Activated CD8-positive, alpha-beta memory T cell treated with anti-CD3 and anti-CD28 coated beads, Interleukin-2, amount 50 U/mL, for 4 hours (primary cell): ENCODE data around the gene ZIC2.

Source experiments
- DNase-seq: peaks from one replicate; pipeline ENCODE4 v3.0.0-alpha.2; 2020

The ZIC2 gene

DNA sequence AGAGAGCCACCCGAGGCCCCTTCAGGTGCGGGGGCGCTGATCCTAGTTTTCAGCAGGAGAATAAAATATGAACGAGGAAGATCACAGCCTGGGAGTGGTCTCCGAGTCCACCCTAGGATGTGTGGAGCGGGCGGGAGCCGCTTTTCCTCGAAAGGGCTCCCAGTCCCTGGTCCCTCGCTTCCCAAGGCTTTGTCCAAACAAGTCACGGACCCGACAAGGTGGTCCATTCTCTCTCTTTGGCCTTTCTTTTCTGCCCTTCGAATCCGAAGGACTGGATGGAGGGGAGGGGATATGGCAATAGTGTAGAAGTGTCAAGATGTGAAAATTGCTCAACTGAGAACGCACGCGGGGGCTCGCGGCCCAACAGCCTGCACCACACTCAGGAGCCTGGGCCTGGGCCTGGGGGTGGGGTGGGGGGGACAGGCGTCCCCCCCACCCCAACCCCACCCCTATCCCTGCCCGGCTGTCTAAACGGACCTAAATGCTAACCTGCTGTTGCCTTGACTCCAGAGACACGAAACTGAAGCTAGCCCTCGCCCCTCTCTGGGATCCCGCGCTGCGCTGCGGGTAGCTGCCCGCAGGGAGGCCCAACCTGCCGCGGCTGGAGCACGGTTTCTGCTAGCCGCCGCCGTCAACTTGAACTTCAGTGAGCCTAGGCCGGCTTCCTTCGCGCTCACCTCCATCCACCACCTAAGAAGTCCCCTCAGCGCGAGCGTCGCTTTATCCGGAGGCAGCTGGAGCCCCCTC lies 7.1 kb downstream of the ZIC2 start:
- no peak for DNase-seq

DNA sequence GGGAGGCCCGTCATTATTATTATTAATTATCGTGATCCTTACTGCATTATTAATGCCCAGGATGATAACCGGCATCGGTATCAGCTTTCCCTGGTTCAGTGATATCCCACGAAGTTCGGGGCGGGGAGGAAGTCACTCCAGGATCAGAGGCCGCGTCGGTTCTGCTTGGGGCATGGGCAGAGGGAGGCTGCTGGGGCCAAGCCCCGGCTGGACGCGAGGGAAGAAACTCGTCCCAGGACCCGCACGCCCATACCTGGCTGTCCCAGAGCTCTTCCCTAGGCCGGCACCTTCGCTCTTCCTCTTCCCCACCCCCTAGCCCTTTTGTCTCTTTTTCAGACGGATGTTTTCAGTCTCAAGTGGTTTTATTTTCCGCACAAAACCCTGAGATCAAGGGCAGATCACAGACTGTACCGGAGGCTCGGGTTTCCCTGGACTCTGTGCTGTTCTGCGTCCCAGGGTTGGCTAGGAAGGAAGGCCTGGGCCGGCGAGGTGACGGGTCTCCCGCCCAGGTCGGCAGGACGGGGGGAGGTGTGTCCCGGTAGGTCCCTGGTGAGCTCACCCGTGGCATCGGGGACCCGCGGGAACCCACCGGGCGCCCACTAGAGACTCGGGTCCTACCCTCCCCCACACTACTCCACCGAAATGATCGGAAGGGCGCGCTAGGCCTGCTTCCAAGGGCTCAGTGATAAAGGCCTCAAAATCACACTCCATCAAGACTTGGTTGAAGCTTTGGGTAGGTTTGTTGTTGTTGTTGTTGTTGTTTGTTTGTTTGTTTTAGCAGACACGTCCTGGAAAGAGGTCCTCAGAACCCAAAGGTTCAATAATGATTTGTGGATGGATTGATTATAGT lies 7.9 kb downstream of the ZIC2 start:
- no peak for DNase-seq

DNA sequence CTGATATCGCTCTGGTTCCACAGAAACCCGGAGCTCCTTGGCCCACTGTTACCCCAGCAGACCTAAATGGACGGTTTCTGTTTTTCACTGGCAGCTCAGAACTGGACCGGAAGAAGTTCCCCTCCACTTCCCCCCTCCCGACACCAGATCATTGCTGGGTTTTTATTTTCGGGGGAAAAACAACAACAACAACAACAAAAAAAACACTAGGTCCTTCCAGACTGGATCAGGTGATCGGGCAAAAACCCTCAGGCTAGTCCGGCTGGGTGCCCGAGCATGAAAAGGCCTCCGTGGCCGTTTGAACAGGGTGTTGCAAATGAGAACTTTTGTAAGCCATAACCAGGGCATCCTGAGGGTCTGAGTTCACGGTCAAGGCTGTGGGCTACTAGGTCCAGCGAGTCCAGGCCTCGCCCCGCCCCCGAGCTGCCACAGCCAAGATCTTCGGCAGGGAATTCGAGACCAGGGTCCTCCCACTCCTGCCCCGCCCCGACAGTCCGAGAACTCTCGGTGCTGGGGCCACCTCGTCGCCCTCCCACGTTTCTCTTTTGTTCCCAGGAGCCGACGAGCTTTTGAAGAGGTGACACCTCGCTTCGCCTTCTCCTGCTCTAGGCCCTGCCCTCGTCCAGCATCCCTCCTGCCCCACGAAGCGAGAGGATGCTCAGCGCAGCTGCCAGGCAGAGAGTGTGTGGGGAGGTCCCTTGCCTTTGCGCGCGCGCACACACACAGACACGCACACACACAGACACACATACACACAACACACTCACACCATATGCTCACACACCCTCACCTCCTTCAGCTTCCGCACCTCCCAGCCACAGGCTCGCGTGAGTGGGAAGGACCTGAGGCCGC lies 8.8 kb downstream of the ZIC2 start:
- peak; percentile 14 for DNase-seq

DNA sequence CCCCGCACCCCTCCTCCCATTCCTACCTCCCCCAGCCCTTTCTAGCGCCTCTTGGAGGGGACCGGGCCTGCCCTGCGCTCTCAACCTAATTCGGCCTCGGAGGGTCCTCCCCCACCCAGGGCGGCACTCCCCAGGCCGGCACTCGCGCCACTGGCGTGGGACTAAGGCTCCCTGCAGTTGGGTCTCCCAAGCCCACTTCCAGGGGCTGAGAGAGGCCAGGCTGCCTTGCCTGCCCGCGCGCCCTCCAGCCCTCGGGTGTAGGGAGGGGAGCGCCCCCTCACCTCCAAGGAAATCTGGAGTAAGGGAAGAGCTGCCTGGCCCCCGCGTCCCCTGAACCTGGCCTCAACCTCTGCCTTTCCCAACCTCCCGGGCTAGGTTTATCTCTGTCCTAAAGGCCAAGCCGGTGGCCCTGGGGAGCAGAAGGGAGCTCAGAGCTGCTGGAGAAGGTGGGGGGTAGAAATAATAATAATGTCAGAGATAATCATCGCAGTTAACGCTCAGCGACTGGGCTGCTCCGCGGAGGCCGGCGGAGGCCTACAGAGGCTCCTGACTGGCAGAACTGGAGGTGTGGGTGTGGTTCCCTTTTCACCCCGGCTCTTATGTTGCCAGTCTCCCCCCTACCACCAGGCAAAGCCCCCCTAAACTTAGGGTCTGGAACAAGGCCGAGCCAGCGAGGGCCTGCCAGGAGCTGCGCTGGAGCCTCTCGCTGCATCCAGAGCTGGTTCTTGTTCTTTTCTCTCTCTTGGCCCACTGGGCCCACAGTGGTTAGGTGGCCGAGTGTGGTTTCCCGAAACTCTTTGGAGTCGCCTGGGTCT lies 9.6 kb downstream of the ZIC2 start:
- peak; percentile 17 for DNase-seq

DNA sequence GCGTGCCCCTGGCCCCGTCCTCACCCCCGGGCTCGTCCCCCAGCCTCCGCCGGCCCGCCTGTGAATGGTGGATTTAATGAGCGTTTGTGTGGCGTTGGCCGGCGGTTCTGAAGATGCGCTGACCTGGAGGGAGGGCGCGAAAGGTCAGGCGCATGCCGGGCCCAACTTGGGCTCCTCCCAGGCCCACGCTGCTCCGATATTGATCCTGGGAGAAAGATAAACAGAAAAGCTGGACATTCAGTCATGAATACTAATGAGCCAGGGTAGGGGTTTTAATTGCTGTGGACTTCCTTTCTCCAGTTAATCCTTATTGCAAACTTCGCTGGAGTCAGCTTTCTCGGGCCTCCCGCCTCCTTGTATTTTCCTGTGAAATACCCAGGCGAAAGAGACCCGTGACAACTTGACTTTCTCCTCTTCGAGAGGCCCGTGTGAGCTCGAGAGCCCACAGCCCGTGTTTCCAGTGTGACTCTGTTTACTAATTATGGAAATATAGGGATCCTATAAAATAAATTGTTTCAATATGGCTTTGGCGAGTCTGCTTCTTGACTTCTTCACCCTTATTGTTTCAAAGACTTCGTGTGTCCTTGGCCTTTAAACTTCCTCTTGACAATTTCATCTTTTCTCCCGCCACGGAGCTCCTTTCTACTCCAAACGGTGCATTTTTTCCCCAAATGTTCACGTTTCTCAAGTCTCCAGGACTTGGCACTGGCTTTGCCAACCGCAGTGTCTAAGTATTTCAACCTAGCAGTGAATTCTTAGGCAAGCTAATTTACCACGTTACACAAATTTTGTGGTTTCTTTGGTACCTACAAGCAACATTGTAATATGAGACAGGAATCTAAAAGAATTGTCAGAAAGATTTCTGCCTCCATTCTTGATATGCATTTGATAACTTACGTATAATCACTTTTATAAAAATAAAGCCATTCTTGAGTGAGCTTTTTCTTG lies 10.5 kb downstream of the ZIC2 start:
- DNase-seq: no peak

DNA sequence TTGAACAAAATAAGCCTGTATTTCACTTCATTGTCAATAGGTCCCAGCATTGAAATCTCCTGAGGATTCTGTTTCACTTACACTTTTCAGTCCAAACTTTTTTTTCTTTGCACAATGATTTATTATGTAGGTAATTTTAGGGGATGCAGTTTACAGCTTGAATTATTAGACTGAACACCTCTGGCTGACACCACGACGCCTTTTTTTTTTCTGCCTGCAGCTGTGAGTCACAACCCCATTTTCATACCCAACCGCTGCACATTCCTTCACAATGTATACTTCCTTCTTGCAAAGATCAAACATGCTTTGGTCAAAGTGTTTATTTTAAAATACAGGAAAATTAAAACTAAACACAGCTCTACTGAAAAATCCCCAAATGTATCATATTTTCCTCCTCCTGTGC lies 11.4 kb downstream of the ZIC2 start:
- no peak for DNase-seq

DNA sequence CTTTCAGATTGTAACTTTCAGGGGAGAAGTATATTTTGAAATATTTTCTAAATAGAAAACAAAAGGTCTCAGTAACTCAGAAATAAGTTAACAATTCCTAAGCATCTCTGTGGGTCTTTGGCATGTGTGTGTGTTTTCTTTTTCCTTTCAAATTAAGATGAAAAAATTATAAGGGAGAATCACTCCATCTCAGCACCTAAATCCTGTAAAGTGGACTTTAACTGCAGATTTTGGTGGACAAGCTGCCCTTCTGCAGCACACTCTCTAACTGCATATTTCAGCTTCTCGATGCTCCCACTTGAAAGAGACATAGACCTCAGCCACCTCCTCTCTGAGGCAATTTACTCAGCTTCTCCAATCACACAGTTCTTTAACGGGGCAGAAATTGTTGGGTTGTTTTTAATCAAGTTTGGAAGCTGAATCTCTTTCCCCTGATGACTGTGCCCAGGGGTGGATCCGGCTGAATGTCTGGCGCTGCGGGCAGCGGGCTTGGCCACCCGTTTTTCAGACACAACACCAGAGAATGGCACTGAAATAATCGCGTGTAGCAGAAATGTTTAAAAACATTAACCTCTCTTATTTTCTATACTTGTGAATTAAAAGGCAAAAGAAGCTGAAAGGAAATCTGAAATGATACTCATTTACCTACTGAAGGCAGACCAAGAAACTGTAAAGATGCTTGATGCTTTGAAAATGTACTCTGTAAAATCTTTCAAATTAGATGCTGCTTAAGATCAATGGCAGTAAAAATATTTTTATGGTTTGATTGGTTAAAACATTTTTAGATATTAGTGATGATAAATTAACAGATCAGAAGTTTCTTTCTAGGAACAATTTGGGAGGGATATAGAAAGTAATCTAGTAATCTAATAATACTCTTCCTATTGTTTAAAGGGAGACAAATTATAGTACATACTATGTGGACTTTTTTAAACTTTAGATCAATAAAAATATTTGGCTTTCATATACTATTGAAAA lies 12.4 kb downstream of the ZIC2 start:
- no peak for DNase-seq

DNA sequence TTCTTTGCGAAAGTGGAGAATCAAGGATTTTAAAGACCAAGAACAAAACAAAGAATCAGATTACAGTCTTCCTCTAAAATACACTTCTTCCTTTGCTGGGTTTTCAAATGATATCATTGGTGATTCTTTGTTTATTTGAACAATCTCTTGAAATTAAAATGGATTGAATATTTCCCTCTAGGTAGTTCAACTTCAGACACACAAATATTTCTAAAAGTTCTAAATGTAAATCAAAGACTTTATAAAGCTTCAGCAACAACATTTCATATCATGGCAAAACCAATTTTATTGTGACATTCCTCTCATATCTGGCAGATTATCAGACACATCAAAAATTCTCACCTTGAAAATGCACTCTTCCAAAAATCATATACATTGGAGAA lies 13.0 kb downstream of the ZIC2 start:
- DNase-seq: no peak

DNA sequence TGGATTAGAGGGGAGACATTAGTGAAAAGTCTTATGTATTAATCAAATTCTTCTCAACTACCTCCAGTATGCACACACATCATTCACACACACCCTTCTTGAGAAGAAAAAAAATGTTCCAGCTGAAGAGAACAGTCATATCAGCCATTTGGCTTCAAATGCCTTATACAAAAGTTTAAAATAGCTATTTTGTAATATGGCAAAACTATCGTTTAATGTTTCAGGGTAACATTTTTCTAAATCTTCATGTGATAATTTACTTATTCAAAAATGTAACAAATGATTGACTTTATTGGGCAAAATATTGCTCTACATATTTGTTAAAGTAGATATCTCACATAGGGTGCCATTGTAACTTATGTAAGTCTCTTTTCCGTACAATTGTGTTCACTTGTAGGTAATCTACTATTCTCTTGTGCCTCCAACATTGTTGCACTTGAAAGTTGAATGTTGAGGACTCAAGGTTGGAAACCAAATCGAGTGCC lies 13.6 kb downstream of the ZIC2 start:
- no peak for DNase-seq

DNA sequence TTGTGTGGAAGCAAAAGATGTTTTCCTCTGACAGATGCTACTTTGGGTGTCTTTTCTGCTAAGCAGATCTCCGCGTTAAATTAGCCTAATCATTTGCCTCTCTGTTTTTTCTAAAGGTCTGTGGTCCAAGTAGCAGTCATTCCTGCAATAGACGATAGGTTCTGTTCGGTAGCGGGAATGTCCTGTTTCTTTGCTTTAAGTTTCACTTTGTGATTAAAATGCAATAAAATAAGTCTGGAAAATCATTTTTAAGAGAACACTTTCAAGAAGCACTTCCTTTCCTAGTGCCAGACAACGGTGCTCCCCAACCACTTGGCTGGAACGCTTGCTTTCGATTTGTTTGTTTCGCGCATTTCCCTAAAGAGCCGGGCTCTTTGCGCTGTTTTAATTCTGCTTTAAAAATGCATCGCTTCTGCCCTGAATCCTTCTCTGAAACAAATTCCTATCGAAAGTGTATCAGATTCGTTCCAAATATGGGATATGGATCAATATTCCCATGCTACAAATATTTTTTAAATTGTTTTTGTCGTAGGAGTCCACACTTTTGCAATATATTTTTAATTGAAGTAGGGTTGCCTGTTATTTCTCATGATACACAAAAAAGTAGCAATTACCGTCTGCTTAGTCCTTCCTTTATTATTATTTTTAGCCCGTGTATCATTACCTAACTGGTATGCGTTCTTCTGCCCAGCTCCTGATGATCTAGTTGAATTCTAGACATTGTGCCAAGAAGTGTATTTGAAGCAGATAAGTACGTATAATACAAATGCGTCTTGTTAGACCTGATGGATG lies 14.2 kb downstream of the ZIC2 start:
- no peak for DNase-seq

DNA sequence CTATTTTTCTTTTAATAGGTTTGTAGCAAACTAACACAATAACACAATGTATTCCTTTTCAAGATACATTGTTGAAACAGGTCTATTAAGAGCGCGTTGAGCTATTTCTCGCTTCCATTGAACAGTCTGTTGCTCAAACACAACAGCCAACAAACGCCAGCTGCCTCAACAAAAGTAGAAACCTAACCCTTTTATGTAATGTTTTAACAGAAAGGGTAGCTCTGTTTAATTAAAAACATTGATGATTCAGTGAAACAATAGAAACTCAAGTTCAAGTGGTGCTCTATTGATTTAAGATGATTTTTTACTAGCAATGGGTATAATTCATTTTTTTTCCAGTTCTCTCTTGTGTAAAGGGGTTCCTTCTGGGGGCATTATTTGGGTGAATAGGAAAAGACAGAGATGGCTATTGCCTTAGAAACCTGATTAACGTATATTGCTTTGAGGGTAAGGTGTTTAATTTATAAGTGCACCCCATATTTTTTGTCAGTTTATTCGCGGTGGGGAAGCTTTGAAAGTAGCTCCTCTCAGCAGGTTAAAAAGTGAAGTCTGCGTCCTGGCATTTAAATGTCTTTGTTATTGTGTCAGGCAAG lies 14.9 kb downstream of the ZIC2 start:
- no peak for DNase-seq

DNA sequence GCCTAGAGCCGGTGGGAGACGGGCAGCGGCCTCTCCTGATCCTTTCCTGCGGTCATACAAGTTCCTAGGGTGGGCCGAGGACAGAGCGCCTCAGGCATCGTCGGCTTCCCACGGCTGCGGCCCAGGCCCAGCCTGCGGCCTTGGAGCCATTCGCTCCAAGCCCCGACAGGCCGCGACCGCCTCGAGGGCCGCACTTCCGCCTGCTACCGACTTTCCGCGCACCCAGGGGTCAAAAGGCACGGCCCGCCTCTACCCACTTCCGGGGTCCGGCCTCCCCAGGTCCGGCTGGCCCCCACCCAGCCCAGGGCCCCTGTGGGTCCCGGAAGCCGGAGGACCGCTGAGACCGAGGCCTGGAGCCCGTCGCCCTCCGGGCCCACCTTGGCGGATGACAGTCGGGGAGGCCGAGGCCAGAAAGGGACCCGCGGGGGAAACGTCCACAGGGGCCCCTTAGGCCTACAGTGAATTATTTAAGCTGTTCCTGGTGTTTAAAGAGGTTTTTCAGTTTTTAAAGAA lies 16.2 kb downstream of the ZIC2 start:
- no peak for DNase-seq

DNA sequence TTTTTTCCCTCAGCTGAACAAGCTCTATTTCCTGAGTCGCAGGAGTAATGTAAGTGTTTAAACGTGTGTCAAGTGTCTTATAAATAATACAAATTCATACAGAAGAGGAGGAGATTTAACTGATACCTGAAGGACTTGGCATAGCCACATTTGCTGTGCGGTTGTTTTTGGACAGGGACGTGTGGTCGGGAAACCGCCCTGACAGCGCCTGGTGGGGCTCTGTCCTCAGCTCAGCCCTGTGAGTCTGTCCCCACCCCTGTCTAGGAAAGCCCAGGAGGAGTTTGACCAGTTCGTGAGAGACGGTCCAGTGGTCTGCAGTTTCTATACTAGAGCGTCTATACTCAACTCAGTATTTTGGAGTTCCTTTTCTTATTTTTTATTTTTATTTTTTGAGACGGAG lies 16.7 kb downstream of the ZIC2 start:
- DNase-seq: no peak

DNA sequence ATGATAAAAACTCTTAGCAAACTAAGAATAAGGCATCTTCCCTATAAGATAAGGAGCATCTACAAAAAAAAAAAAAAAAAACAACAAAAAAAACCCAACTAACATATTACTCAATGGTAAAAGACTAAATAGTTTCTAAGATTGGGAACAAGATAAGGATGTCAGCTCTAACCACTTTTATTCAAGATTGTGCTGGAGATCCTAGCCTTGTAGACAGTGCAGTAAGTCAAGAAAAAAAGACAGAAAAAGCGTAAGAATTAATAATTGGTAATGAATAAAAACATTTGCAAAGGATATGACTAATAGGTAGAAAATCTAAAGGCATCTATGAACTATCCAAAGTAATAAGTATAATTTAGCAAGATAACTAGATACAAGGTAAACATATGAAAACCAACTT lies 33.0 kb downstream of the ZIC2 start:
- DNase-seq: no peak

DNA sequence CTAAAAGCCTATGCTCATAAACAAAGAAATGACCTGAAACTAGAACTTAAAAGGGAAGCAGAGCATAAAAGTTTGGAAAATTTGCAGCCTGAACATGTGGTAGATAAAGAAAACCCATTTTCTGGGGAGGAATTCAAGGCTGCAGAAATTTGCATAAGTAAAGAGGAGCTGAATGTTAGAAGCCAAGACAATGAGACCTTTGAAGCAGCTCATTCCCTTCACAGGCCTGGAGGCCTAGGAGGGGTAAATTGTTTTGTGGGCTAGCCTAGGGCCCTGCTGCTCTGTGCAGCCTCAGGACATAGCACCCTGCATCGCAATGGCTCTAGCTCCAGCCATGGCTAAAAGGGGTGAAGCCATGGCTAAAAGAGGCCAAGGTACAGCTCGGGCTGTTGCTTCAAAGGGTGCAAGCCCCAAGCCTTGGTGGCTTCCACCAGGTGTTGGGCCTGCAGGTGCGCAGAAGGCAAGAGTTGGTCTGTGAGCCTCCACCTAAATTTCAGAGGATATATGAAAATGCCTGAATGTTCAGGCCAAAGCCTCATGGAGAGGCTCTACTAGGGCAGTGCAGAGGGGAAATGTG lies 38.3 kb downstream of the ZIC2 start:
- DNase-seq: no peak

DNA sequence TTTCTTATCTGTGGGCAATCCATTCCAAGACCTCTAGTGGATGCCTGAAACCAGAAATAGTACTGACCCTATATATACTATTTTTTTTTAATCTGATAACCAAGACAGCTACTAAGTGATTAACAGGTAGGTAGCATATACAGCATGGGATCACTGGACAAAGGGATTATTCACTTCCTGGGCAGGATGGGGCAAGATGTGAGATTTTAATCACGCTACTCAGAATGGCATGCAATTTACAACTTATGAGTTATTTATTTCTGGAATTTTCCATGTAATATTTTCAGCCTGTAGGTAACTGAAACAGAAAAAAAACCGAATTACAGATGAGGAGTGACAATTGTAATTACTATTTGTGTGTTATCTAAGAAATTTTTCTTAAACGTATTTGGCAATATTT lies 41.2 kb downstream of the ZIC2 start:
- DNase-seq: no peak

DNA sequence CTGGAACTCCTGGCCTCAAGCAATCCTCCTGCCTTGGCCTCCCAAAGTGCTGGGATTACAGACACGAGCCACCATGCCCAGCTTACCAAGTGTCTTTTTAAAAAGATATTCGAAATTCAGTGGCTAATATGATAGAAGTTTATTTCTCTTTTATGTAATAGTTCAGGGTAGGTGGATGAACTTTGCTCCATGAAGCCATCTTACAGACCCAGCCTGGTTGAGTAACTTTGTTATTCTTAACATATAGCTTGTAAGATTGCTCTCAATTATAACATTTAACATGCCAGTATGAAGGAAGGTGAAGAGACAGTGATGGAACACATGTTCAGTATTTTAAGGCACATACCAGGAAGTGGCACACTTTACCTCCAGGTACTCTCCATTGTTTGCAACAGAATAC lies 42.4 kb downstream of the ZIC2 start:
- no peak for DNase-seq

DNA sequence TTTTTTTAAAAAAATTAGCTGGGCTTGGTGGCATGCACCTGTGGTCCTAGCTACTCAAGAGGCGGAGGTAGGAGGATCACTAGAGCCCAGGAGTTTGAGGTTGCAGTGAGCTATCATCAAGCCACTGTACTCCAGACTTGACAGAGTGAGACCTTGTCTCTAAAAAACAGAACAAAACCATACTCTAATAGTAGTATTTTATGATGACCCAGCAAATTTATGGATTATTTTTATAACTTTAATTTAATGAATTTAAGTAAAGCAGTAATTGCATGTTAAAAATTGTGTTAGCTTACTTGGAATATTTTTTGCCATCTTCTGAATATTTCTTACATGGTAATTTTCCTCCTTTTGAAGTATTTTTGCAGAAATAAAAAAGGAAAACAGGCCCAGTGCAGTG lies 48.3 kb downstream of the ZIC2 start:
- no peak for DNase-seq
